Colonic mucosa (tissue), 4 donors: ENCODE results near the gene RNF223. TPM values are rescaled to one million over a fixed set of nuclear protein-coding genes. Genes with fewer than 3 reads are reported as not detected.
A peak's percentile ranks its signal among the peaks of the same experiment; 100 is the strongest.

Experiments
- DNase-seq: peaks from one replicate; pipeline ENCODE4 v3.0.0-alpha.2; 2020
- H3K27ac ChIP-seq: fragments of 200-600 bp; one replicate; pipeline ENCODE4 v1.8.0; 2021
- H3K27me3 ChIP-seq: fragments of 200-600 bp; one replicate; pipeline ENCODE4 v1.8.0; 2021
- H3K36me3 ChIP-seq: fragments of 200-600 bp; one replicate; pipeline ENCODE4 v1.8.0; 2021
- H3K4me1 ChIP-seq: fragments of 200-600 bp; one replicate; pipeline ENCODE4 v1.8.0; 2021; ENCODE audit warnings: mild to moderate bottlenecking
- H3K4me3 ChIP-seq: fragments of 200-600 bp; one replicate; pipeline ENCODE4 v1.8.0; 2021
- H3K9ac ChIP-seq, 2 donors: one replicate each; pipeline ENCODE4 v1.7.0; 2013; ENCODE audit warnings: control low read depth in 2 of 2, low read depth in 2 of 2, low read length in 2 of 2
- H3K9me3 ChIP-seq: fragments of 200-600 bp; one replicate; pipeline ENCODE4 v1.8.0; 2021
- intact Hi-C: fragments of 100-400 bp; cut with DNase I; formaldehyde crosslinking; loops from one replicate; pipeline ENCODE4 v1.14.1; 2022
- total RNA-seq, 2 donors: library from RNA; stranded (reverse); fragmentation: NEBNext Ultra II Directional in 1 of 2; extraction: Animal tissue kit (Norgen Biotek cat#: 25700) in 1 of 2; gene quantifications; one replicate each; pipeline ENCODE4 v1.2.1, GENCODE V29; 2021
- TF ChIP-seq, protein P1 (sequence below): fragments of 200-600 bp; IDR thresholded peaks from one replicate; pipeline ENCODE4 v1.8.0; 2022; ENCODE audit warnings: antibody characterized with exemption, mild to moderate bottlenecking
- donor health status: healthy.
- donor health status: DM: no; HTN: no; CAD: no.
- donor health status: DM: no; HTN: no; CAD: no.

RNF223 gene
- total RNA-seq, 2 donors from 2014 or later: 5.1 to 5.7 TPM

DNA sequence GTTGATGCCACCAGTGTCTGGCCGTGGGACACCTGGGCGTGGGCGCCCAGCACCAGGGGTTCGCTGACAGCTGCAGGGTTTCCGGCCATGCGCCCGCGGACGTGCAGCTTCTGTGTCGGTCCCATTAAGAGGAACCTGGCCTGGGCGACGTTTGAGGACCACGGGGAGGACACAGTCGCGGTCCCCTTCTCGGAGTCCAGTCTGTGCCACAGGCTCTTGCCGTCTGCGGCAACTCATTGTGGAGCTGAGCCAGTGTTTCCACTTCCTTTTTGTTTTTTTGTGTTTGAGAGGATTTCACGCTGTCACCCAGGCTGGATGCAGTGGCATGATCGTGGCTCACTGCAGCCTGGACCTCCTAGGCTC, 43.3 kb upstream of the RNF223 start:
- peak; percentile 27 for DNase-seq
- no peak overlapping the region for H3K4me3 ChIP-seq
- no peaks in the 10 kb centered on the region for H3K9me3 ChIP-seq
- H3K27ac ChIP-seq: no peak overlapping the region
- H3K4me1 ChIP-seq: peaks cover 6% of the 10 kb centered on the region
- intact Hi-C loops: no loop called here
- H3K9ac ChIP-seq: no peak overlapping the region
- H3K36me3 ChIP-seq: no peaks in the 10 kb centered on the region
- TF ChIP-seq, protein P1, sequence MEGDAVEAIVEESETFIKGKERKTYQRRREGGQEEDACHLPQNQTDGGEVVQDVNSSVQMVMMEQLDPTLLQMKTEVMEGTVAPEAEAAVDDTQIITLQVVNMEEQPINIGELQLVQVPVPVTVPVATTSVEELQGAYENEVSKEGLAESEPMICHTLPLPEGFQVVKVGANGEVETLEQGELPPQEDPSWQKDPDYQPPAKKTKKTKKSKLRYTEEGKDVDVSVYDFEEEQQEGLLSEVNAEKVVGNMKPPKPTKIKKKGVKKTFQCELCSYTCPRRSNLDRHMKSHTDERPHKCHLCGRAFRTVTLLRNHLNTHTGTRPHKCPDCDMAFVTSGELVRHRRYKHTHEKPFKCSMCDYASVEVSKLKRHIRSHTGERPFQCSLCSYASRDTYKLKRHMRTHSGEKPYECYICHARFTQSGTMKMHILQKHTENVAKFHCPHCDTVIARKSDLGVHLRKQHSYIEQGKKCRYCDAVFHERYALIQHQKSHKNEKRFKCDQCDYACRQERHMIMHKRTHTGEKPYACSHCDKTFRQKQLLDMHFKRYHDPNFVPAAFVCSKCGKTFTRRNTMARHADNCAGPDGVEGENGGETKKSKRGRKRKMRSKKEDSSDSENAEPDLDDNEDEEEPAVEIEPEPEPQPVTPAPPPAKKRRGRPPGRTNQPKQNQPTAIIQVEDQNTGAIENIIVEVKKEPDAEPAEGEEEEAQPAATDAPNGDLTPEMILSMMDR: no peak
- no peaks in the 10 kb centered on the region for H3K27me3 ChIP-seq

DNA sequence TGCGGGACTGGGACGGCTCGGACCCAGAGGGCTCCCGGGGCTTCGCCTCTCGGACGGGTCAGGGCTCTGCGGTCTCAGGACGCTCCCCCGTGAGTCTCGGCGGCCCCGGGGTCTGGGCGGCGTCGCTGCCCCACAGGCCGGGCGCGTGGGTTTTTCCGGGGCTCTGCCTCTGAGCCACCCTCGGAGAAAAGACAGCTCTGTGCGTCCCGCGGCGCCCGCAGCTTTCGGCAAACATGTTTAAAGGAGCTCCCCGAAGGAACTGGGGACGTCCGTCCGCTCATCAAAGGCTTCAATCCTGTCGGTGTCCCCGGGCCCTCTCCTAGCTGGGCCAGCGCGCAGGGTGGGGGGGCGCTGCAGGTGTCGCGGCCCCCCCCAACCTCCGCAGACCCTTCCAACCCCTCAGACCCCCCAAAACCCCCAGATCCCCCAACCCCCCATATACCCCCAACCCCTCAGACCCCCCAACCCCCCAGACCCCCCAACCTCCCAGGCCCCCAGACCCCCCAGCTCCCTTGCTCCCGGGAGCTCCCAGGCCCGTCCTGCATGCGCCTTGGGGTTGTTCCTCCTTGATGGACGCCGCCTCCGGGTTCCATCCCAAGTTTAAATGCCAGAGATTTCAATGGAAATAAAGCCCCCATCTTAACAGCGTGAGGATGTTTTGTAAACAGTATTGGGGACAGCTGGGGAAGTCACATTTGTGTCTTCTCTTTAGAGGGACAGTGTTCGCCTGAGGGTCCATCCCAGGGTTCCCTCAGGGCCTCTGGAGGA, 42.8 kb upstream of the RNF223 start:
- H3K4me3 ChIP-seq: peak overlapping the region; percentile 64
- H3K9me3 ChIP-seq: no peaks in the 10 kb centered on the region
- DNase-seq: peak; percentile 30
- peak overlapping the region; percentile 40 to 51 for H3K9ac ChIP-seq
- no peaks in the 10 kb centered on the region for H3K27me3 ChIP-seq
- intact Hi-C loops: no loop called here
- TF ChIP-seq, protein P1: no peak
- H3K4me1 ChIP-seq: peaks cover 4% of the 10 kb centered on the region
- H3K27ac ChIP-seq: no peak overlapping the region
- no peaks in the 10 kb centered on the region for H3K36me3 ChIP-seq

DNA sequence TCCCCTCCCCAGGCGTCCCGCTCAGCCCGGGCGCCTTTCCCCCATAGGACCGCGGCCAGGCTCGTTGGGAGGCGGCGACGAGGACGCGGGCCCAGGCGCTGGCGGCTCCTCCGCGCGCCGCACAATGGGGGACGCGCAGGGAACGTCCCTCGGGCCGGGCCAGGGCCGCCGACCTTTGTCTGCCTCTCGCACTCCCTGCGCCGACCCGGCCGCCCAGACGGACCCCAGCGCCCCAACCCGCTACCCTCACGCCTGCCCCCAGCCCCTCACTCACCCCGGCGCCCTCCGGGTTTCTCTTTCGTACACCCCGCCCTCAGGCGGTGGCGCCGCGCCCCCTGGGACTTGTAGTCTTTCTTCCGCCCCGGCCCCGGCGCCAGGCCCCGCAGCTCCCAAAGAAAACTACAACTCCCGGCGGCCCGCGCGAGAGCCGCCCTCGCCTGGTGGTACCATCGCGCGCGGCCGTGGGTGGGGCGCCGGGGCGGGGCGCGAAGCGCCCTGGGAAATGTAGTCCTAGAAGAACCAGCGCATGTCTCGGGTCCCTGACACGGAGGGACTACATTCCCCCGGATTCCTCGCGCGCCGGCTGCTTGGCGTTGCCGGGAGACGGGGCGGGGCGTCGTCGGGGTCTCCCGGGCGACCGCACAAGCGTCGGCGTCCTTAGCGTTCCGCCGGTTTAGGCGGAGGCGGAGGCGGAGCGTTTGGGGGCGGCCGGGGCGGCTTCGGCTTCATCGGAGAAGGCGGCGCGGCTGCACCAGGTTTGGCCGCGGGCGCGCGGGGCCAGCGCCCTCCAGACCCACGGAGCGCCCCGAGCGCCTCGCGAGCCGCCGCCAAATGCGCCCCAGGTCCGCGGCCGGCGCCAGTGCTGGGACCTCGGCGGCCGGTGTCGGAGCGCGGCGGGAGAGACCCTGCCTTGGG, 41.9 kb upstream of the RNF223 start, which contains the start of gene C1orf159:
Gene C1orf159 (minus strand): TSS at position 304 of the 915 bp plus-strand sequence. CDS start 24,546 bp downstream, outside the sequence.
- TF ChIP-seq, protein P1: no peak
- intact Hi-C loops: no loop called here
- H3K9ac ChIP-seq: peak within 1 kb of the TSS; percentile 51 to 63

DNA sequence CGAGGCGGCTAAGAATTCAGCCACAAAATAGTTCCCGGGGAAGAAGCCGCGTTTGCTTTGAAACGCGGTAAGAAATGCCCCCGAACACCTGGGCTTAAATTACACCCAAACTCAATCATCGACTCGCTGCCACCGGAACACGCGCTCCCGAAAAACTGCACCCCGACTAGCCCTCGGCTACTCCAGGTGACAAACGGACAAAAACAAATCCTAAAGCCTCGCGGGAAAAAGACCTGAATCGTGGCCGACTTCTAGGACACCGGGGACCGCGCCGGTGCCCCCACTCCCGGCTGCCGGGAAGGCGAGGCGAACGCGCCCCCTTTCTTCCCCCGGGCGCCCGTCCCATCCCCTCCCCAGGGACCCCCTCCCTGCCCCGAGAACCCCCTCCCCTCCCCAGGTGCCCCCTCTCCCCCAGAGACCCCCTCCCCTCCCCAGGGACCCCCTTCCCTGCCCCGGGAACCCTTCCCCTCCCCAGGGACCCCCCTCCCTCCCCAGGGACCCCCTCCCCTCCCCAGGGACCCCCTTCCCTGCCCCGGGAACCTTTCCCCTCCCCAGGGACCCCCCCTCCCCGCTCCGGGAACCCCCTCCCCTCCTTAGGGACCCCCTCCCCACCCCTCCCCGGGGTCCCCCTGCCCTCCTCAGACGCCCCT, 41.2 kb upstream of the RNF223 start:
- H3K27me3 ChIP-seq: no peaks in the 10 kb centered on the region
- no peak overlapping the region for H3K27ac ChIP-seq
- DNase-seq: peak; percentile 24
- no peaks in the 10 kb centered on the region for H3K36me3 ChIP-seq
- TF ChIP-seq, protein P1: no peak
- H3K4me1 ChIP-seq: peaks cover 3% of the 10 kb centered on the region
- no peaks in the 10 kb centered on the region for H3K9me3 ChIP-seq
- intact Hi-C loops: no loop called here
- H3K9ac ChIP-seq: peak overlapping the region in 1 of 2 donors; percentile 34
- H3K4me3 ChIP-seq: peak overlapping the region; percentile 64

More for the DNA sequence above, 41.9 kb upstream of the RNF223 start, which contains the start of gene C1orf159:
- Histone ChIP-seq H3K27me3 (no peaks in the 10 kb centered on the region), H3K36me3 (no peaks in the 10 kb centered on the region), H3K9me3 (no peaks in the 10 kb centered on the region), H3K4me1 (no peaks in the 10 kb centered on the region), H3K27ac (no peak within 1 kb of the TSS), H3K4me3 (peak within 1 kb of the TSS; percentile 64)
- peak; percentile 99 for DNase-seq

DNA sequence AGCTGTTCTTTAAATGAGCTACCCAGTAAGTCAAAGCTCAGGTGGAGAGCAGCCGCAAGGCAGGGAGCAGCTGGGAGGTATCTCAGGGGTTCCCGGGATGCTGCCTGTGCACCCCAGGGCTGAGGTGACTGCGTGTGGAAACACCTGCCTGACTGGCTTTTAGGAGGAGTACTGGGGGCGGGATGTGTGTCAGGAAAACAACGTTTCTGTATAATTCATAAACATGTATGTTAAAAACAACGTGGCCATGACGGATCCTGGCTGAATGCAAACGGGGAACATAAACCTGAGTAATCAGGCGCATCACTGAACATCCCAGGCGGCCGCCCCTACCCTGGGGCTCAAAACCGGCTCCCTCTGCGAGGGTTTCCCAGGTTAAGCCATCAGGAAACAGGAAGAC, 40.3 kb upstream of the RNF223 start:
- Histone ChIP-seq H3K9ac (no peak overlapping the region), H3K9me3 (no peaks in the 10 kb centered on the region), H3K36me3 (no peaks in the 10 kb centered on the region), H3K27me3 (no peaks in the 10 kb centered on the region), H3K27ac (no peak overlapping the region), H3K4me3 (no peak overlapping the region), H3K4me1 (peaks cover 3% of the 10 kb centered on the region)
- TF ChIP-seq, protein P1: no peak
- DNase-seq: no peak
- intact Hi-C loops: no loop called here
